Renal cortex interstitium (tissue), 11 donors: ENCODE measurements around the gene COCH. TPM values are rescaled to one million over a fixed set of nuclear protein-coding genes. Genes with fewer than 3 reads are reported as not detected.
"Not testable (repeated sequence)": the region's sequence is repeated elsewhere in the genome, so short reads cannot be mapped to it uniquely, and the experiment has no call there.

Experiments used
- DNase-seq, 11 donors: peaks; one replicate each; pipeline ENCODE4 v3.0.0-alpha.2; 2013; ENCODE audit warnings: low read depth in 9 of 11, low spot score in 4 of 11; ENCODE audit errors: extremely low read depth in 1 of 11
- polyA plus RNA-seq, 3 donors: library from polyadenylated mRNA; unstranded; fragments of 120-200 nt; gene quantifications; one replicate each; pipeline ENCODE4 v1.2.1, GENCODE V29; 2013; ENCODE audit not compliant: insufficient read length in 3 of 3

The COCH gene
- polyA plus RNA-seq, 3 donors, result 3.4 to 4.3 (median 4.3) TPM

GRCh38 chr14:30872602-30873001 is 1.8 kb upstream of the COCH start:
- DNase-seq, result no peak

- no peak for DNase-seq
Observed at GRCh38 chr14:30873308-30874119, 845 bp upstream of the COCH start.

GRCh38 chr14:30874999-30875787 is 834 bp downstream of the COCH start:
- peak in 2 of 11 donors; percentile 1 to 4 for DNase-seq

- peak in 1 of 11 donors; percentile 2 for DNase-seq
Observed at GRCh38 chr14:30875788-30876053, 1.4 kb downstream of the COCH start.

- no peak for DNase-seq
Observed at GRCh38 chr14:30876692-30877091, 2.3 kb downstream of the COCH start.

GRCh38 chr14:30882431-30882830 is 8.1 kb downstream of the COCH start:
- no peak for DNase-seq

GRCh38 chr14:30883508-30884294 is 9.3 kb downstream of the COCH start:
- no peak for DNase-seq

- no peak for DNase-seq
Observed at GRCh38 chr14:30884901-30885300, 10.5 kb downstream of the COCH start.

- DNase-seq, result no peak
Observed at GRCh38 chr14:30885840-30886740, 11.7 kb downstream of the COCH start.

- DNase-seq, result no peak
Observed at GRCh38 chr14:30888480-30889243, 14.3 kb downstream of the COCH start.

GRCh38 chr14:30889244-30889594 is 14.9 kb downstream of the COCH start:
- no peak for DNase-seq

GRCh38 chr14:30893819-30894218 is 19.5 kb downstream of the COCH start:
- DNase-seq, result no peak

- no peak for DNase-seq
Observed at GRCh38 chr14:30894923-30895515, 20.7 kb downstream of the COCH start.

- no peak for DNase-seq
Observed at GRCh38 chr14:30896435-30896834, 22.1 kb downstream of the COCH start.

GRCh38 chr14:30897121-30897520 is 22.8 kb downstream of the COCH start:
- not testable (repeated sequence) for DNase-seq

- DNase-seq, result no peak
Observed at GRCh38 chr14:30903285-30904124, 29.1 kb downstream of the COCH start.
